ENCODE results near the gene MCEMP1.

DNA sequence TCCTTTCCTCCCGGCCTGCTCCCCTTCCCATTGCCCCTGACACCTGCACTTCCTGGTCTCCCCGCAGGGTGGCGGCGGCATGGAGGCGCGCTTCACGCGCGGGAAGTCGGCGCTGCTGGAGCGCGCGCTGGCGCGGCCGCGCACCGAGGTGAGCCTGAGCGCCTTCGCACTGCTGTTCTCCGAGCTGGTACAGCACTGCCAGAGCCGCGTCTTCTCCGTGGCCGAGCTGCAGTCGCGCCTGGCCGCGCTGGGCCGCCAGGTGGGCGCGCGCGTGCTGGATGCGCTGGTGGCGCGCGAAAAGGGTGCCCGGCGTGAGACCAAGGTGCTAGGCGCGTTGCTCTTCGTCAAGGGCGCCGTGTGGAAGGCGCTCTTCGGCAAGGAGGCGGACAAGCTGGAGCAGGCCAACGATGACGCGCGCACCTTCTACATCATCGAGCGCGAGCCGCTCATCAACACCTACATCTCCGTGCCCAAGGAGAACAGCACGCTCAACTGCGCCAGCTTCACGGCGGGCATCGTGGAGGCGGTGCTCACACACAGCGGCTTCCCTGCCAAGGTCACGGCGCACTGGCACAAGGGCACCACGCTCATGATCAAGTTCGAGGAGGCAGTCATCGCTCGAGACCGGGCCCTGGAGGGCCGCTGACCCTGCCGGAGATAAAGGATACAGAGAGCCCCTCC lies 5.4 kb downstream of the MCEMP1 start:
- TF ChIP-seq, protein P1, sequence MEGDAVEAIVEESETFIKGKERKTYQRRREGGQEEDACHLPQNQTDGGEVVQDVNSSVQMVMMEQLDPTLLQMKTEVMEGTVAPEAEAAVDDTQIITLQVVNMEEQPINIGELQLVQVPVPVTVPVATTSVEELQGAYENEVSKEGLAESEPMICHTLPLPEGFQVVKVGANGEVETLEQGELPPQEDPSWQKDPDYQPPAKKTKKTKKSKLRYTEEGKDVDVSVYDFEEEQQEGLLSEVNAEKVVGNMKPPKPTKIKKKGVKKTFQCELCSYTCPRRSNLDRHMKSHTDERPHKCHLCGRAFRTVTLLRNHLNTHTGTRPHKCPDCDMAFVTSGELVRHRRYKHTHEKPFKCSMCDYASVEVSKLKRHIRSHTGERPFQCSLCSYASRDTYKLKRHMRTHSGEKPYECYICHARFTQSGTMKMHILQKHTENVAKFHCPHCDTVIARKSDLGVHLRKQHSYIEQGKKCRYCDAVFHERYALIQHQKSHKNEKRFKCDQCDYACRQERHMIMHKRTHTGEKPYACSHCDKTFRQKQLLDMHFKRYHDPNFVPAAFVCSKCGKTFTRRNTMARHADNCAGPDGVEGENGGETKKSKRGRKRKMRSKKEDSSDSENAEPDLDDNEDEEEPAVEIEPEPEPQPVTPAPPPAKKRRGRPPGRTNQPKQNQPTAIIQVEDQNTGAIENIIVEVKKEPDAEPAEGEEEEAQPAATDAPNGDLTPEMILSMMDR (IDR thresholded peaks at IDR 0.05) = no peak
- TF ChIP-seq ZFX (IDR thresholded peaks at IDR 0.05; ENCODE audit: borderline replicate concordance) = no peak
